Heart left ventricle (tissue), 16 donors: Measurements from ENCODE around the gene COL20A1. TPM values are rescaled to one million over a fixed set of nuclear protein-coding genes. Genes with fewer than 3 reads are reported as not detected.

Experiments
- ATAC-seq, 4 donors: fragments of 200-7000 bp; cut with Tn5 transposase; one replicate each; pipeline ENCODE4 v1.9.1; 2020 to 2022; ENCODE audit warnings: moderate library complexity in 4 of 4, mild to moderate bottlenecking in 3 of 4, moderate number of reproducible peaks in 1 of 4
- DNase-seq, 5 donors: peaks; one replicate each; pipeline ENCODE4 v3.0.0-alpha.2; 2020
- H3K27ac ChIP-seq, 12 donors: fragments of 200-600 bp; sonication (generic) in 4 of 12; one replicate each; pipeline versions ENCODE4 v1.5.0 to v1.8.0; 2016 to 2022; ENCODE audit warnings: mild to moderate bottlenecking in 2 of 12
- H3K27me3 ChIP-seq, 9 donors: fragments of 200-600 bp; sonication (generic) in 2 of 9; one replicate each; pipeline versions ENCODE4 v1.5.1 to v1.8.0; 2016 to 2022; ENCODE audit warnings: mild to moderate bottlenecking in 3 of 9
- H3K36me3 ChIP-seq, 9 donors: fragments of 200-600 bp; sonication (generic) in 2 of 9; one replicate each; pipeline versions ENCODE4 v1.5.0 to v1.8.0; 2018 to 2022; ENCODE audit warnings: mild to moderate bottlenecking in 2 of 9
- H3K4me1 ChIP-seq, 12 donors: fragments of 200-600 bp; sonication (generic) in 4 of 12; one replicate each; pipeline versions ENCODE4 v1.5.0 to v1.8.0; 2016 to 2022; ENCODE audit warnings: mild to moderate bottlenecking in 3 of 12
- H3K4me3 ChIP-seq, 12 donors: fragments of 200-600 bp; sonication (generic) in 4 of 12; one replicate each; pipeline versions ENCODE4 v1.5.0 to v1.8.0; 2017 to 2022; ENCODE audit warnings: mild to moderate bottlenecking in 9 of 12, moderate library complexity in 4 of 12
- H3K9me3 ChIP-seq, 12 donors: fragments of 200-600 bp; sonication (generic) in 4 of 12; one replicate each; pipeline versions ENCODE4 v1.5.0 to v1.8.0; 2016 to 2022; ENCODE audit warnings: mild to moderate bottlenecking in 1 of 12
- POLR2A ChIP-seq, 2 donors: fragments of 450-650 bp; IDR thresholded peaks; one replicate each; pipeline ENCODE4 v1.6.1; 2017; ENCODE audit warnings: antibody characterized with exemption in 2 of 2, mild to moderate bottlenecking in 2 of 2, moderate library complexity in 2 of 2
- WGBS, 4 donors: extraction: QIAGEN DNeasy Blood & Tissue Kit in 2 of 4; methylation state at CpG; one replicate each; pipeline versions ENCODE4 v1.1.5 to v1.1.7; 2013 to 2018; 5-methylcytosine and 5-hydroxymethylcytosine counted together
- intact Hi-C, 10 donors: fragments of 100-400 bp; cut with DNase I; formaldehyde crosslinking; loops; one replicate each; pipeline versions ENCODE4 v1.11.1 to v1.14.2; 2022
- polyA plus RNA-seq, 2 donors: library from polyadenylated mRNA; stranded (reverse); fragments of 200-250 nt; gene quantifications; one replicate each; pipeline ENCODE4 v1.2.3, GENCODE V29; 2013
- total RNA-seq, 9 donors: library from RNA; depleted of rRNA in 2 of 9; stranded (reverse); fragments of >200 nt in 2 of 9; fragmentation: NEBNext Ultra II Directional in 3 of 9; extraction: Animal tissue kit (Norgen Biotek cat#: 25700) in 3 of 9; gene quantifications; one replicate each; pipeline versions ENCODE4 v1.1.0 to v1.2.4, GENCODE V29; 2016 to 2023
- TF ChIP-seq, protein P1 (sequence below), 12 donors: fragments of 200-600 bp; sonication (generic) in 4 of 12; IDR thresholded peaks; one replicate each; pipeline versions ENCODE4 v1.5.0 to v1.8.0; 2018 to 2022; ENCODE audit warnings: antibody characterized with exemption in 12 of 12, mild to moderate bottlenecking in 5 of 12
- donor health status: ischemic (EF 13 %, LVEDD 7.1; RV severe dilation, severe dysfunction).
- donor health status: healthy with polysubstance abuse.
- donor health status: DM: no; HTN: yes; CAD: no.
- donor health status: DM: no; HTN: no; CAD: no.
- donor health status: ischemic (EF 25% LVEDD 6.9; RV normal size, moderate dysfunction).
- donor health status: ischemic (EF 25% LVEDD 5.7; RV mildly dilated, moderate dysfunction).
- donor health status: healthy.
- donor health status: DM: yes; HTN: yes; CAD: no.
- donor health status: ischemic (EF 35%, LVEDD 5.7; RV mildly dilated, moderate dysfunction).
- donor health status: nonischemic (EF 11% LVEDD 7.7; RV severe dilation, severe dysfunction).
- donor health status: DM: yes; HTN: yes; CAD: no.
- donor health status: PGD.
- donor health status: ischemic (EF 29% LVEDD 5.4; RV normal size, mild dysfunction).
- donor health status: nonischemic (EF 23%, LVEDD 6.1; RV moderate dilation, normal function).

Gene COL20A1
- total and polyA plus RNA-seq, 11 donors, result not detected

GRCh38 chr20:63281742-63282665 lies 11.0 kb upstream of the COL20A1 start:
- no peak overlapping the region for H3K4me3 ChIP-seq
- H3K9me3 ChIP-seq, result no peaks in the 10 kb centered on the region
- H3K27me3 ChIP-seq, result no peaks in the 10 kb centered on the region
- 92 to 93% (median 93%) methylated on average over 36 to 38 of the region's 38 CpGs for WGBS, 4 donors
- no peak overlapping the region for H3K27ac ChIP-seq
- TF ChIP-seq, protein P1, sequence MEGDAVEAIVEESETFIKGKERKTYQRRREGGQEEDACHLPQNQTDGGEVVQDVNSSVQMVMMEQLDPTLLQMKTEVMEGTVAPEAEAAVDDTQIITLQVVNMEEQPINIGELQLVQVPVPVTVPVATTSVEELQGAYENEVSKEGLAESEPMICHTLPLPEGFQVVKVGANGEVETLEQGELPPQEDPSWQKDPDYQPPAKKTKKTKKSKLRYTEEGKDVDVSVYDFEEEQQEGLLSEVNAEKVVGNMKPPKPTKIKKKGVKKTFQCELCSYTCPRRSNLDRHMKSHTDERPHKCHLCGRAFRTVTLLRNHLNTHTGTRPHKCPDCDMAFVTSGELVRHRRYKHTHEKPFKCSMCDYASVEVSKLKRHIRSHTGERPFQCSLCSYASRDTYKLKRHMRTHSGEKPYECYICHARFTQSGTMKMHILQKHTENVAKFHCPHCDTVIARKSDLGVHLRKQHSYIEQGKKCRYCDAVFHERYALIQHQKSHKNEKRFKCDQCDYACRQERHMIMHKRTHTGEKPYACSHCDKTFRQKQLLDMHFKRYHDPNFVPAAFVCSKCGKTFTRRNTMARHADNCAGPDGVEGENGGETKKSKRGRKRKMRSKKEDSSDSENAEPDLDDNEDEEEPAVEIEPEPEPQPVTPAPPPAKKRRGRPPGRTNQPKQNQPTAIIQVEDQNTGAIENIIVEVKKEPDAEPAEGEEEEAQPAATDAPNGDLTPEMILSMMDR (IDR thresholded peaks at IDR 0.05), result no peak
- no peak for ATAC-seq
- peak in 1 of 5 donors; percentile 7 for DNase-seq
- peaks cover 0 to 5% (median 0%) of the 10 kb centered on the region in 12 donors for H3K4me1 ChIP-seq
- peaks cover 3 to 94% (median 74%) of the 10 kb centered on the region in 9 donors for H3K36me3 ChIP-seq
- intact Hi-C loops, result no loop called here

- no peaks in the 10 kb centered on the region for H3K27me3 ChIP-seq
- DNase-seq (peak in 1 of 5 donors; percentile 20), ATAC-seq (no peak)
- no peak overlapping the region for H3K4me3 ChIP-seq
- TF ChIP-seq, protein P1 (IDR thresholded peaks at IDR 0.05), result no peak
- TF ChIP-seq POLR2A (IDR thresholded peaks at IDR 0.05), result no peak
- H3K4me1 ChIP-seq, result peaks cover 0 to 5% (median 0%) of the 10 kb centered on the region in 12 donors
- peaks cover 3 to 93% (median 71%) of the 10 kb centered on the region in 9 donors for H3K36me3 ChIP-seq
- H3K27ac ChIP-seq, result no peak overlapping the region
- no peaks in the 10 kb centered on the region for H3K9me3 ChIP-seq
- WGBS, 4 donors, result 92 to 95% (median 94%) methylated on average over 6 to 17 of the region's 17 CpGs
- intact Hi-C loops, result no loop called here
Measured at GRCh38 chr20:63282946-63283345, 10.0 kb upstream of the COL20A1 start.

GRCh38 chr20:63283397-63284082 lies 9.4 kb upstream of the COL20A1 start:
- Histone ChIP-seq H3K27me3 (no peaks in the 10 kb centered on the region), H3K36me3 (peaks cover 3 to 93% (median 70%) of the 10 kb centered on the region in 9 donors), H3K27ac (no peak overlapping the region), H3K4me3 (no peak overlapping the region), H3K4me1 (peaks cover 0 to 5% (median 0%) of the 10 kb centered on the region in 12 donors), H3K9me3 (no peaks in the 10 kb centered on the region)
- intact Hi-C loops, result no loop called here
- no peak for TF ChIP-seq POLR2A (IDR thresholded peaks at IDR 0.05)
- TF ChIP-seq, protein P1 (IDR thresholded peaks at IDR 0.05), result no peak
- ATAC-seq, result no peak
- 92 to 96% (median 94%) methylated on average over 32 to 33 of the region's 33 CpGs for WGBS, 4 donors
- peak in 2 of 5 donors; percentile 25 to 26 for DNase-seq

DNA sequence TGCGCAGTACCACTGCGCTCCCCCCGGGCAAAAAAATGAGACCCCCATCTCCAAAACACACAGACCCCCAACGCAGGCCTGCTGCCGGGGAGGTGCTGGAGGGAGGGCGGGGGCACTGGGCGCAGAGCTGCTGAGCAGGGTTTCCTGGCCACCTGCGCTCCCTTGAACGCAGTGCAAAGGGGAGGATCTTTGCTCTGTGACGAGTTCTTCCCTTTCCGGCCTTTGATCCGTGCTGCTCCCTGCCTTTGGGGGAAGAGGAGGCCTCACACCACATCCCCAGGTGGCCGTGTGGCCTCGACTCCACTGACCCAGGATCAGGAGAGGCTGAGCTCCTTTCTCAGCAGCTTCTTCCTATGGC lies 8.9 kb upstream of the COL20A1 start:
- Histone ChIP-seq H3K9me3 (no peaks in the 10 kb centered on the region), H3K36me3 (peaks cover 3 to 93% (median 69%) of the 10 kb centered on the region in 9 donors), H3K4me1 (peaks cover 0 to 5% (median 0%) of the 10 kb centered on the region in 12 donors), H3K27ac (no peak overlapping the region), H3K27me3 (no peaks in the 10 kb centered on the region), H3K4me3 (peak overlapping the region in 1 of 12 donors; percentile 12)
- ATAC-seq, result no peak
- DNase-seq, result no peak
- intact Hi-C loops, result no loop called here
- TF ChIP-seq POLR2A (IDR thresholded peaks at IDR 0.05), result no peak
- TF ChIP-seq, protein P1 (IDR thresholded peaks at IDR 0.05), result no peak
- WGBS, 4 donors, result 74 to 84% (median 77%) methylated on average over 14 of the region's 14 CpGs
